GM12873 (cell line): Measurements from ENCODE around the gene ACTG2.

Experiments
- TF ChIP-seq, protein P1 (sequence below): IDR thresholded peaks from 2 replicates; pipeline ENCODE4 v1.5.1; 2012; ENCODE audit warnings: low read depth, mild to moderate bottlenecking, moderate library complexity, low read length, control low read depth; ENCODE audit not compliant: insufficient read depth; ENCODE audit errors: missing control alignments

ACTG2 gene

GRCh38 chr2:73895473-73895872 is 2.7 kb downstream of the ACTG2 start:
- TF ChIP-seq, protein P1, sequence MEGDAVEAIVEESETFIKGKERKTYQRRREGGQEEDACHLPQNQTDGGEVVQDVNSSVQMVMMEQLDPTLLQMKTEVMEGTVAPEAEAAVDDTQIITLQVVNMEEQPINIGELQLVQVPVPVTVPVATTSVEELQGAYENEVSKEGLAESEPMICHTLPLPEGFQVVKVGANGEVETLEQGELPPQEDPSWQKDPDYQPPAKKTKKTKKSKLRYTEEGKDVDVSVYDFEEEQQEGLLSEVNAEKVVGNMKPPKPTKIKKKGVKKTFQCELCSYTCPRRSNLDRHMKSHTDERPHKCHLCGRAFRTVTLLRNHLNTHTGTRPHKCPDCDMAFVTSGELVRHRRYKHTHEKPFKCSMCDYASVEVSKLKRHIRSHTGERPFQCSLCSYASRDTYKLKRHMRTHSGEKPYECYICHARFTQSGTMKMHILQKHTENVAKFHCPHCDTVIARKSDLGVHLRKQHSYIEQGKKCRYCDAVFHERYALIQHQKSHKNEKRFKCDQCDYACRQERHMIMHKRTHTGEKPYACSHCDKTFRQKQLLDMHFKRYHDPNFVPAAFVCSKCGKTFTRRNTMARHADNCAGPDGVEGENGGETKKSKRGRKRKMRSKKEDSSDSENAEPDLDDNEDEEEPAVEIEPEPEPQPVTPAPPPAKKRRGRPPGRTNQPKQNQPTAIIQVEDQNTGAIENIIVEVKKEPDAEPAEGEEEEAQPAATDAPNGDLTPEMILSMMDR: no peak

GRCh38 chr2:73896362-73897239 is 3.8 kb downstream of the ACTG2 start:
- TF ChIP-seq, protein P1: no peak

DNA sequence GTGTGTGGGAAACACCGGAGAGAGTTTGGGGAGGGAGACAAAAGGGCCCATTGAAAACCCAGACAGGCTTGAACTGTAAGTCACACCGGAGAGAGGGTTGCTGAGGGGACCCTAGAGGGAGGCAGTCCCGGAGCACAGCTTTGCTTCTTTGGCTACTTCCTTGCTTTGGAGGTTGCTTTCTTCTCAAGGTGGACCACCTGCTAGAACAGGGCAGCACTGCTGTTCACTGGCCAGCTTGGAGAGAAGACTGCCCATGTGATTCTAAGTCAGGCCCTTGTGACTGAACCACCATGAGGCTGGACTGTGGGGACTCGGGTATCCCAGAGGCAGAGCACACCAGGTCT is 4.4 kb downstream of the ACTG2 start:
- TF ChIP-seq, protein P1: no peak

- TF ChIP-seq, protein P1: no peak
These were observed 5.1 kb downstream of the ACTG2 start for GRCh38 chr2:73897934-73898333.

DNA sequence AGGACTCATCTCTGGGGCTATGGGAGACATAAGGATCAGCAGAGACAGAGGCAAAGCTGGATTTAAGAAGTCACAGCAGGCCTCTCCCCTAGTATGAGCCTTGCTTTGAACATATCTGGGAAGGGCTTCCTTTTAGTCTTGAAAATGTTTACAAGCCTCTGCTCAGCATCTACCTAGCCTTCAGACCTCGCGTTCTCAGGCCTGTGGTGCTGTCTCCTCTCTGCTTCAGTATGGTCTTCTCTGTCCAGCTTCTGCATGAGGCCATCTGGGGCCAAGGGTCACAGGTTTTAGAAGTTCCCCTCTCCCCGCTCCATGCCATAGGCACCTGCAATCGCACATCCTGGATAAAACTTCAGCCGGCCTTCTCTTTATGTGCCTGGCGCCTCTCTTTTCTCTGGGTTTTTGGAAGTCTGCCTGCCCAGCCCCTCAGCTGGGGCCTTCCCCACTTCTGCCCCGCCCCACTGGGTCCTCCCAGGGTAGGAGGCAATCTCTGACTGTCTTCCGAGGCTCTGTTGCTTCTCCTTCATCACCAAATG is 7.1 kb downstream of the ACTG2 start:
- TF ChIP-seq, protein P1: no peak

GRCh38 chr2:73901143-73901542 is 8.3 kb downstream of the ACTG2 start:
- TF ChIP-seq, protein P1: no peak

GRCh38 chr2:73902284-73902683 is 9.5 kb downstream of the ACTG2 start:
- TF ChIP-seq, protein P1: no peak
